Measurements from ENCODE around the gene GALNT9.
"Not testable (repeated sequence)": the region's sequence is repeated elsewhere in the genome, so short reads cannot be mapped to it uniquely, and the experiment has no call there.

The GALNT9 gene

DNA sequence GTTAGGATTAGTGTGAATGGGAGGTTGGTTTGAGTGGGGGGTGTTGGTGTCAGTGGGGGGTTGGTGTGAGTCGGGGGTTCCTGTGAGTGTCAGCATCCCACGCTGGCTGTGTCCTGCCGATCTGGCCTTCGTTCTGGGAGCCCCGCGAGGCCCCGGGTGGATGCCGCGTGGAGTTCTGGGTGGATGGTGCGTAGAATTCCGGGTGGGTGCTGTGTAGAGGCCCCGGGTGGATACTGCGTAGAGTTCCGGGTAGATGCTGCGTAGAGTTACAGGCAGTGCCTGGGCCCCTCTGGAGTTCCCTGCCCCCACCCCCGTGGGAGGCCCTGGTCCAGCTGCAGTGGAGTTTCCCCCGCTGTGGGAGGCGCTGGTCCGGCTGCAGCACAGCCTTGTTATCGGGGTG is 176.4 kb downstream of the GALNT9 start:
- DNase-seq = no peak

DNA sequence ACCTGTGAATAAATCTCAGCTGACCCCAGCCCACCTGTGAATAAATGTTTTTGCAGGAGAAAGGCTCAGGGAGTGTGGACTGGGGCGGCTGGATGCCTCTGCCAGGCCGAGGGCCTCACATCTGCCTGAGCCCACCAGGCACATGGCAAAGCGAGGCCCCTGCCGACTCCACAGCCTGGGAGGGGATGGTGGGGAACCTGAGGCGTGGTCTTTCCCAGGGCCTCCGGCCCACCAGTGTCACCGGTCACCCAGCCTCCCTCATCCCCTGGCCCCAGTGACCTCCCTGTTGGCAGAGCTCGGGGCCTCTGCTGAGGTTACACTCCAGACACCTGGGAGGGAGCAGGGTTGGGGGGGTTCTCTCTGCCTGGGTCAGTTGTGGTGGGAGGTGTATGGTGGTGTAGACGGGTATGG is 177.0 kb downstream of the GALNT9 start:
- DNase-seq = no peak

DNA sequence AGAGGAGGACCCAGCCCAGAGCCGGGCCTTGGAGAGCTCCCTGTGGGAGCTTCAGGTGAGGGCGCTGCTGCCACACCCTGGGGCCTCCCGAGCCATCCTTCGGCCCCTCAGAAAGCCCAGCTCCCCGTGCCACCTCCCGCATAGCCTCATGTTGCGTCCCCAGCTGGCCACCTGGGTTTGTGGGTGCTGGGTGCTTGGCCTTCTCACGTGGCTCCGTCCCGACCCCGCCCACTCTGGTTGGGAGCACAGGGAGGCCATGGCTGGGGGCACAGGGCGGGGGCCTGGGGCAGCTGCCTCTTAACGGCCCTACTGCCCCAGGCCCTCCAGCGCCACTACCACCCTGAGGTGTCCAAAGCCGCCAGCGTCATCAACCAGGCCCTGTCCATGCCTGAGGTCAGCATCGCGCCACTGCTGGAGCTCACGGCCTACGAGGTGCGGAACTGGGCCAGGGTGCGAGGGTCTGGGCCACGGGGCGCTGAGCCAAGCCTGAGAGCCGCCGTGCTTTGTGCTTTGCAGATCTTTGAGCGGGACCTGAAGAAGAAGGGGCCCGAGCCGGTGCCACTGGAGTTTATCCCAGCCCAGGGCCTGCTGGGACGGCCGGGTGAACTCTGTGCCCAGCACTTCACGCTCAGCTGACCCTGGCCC is 177.5 kb downstream of the GALNT9 start:
- DNase-seq = no peak

DNA sequence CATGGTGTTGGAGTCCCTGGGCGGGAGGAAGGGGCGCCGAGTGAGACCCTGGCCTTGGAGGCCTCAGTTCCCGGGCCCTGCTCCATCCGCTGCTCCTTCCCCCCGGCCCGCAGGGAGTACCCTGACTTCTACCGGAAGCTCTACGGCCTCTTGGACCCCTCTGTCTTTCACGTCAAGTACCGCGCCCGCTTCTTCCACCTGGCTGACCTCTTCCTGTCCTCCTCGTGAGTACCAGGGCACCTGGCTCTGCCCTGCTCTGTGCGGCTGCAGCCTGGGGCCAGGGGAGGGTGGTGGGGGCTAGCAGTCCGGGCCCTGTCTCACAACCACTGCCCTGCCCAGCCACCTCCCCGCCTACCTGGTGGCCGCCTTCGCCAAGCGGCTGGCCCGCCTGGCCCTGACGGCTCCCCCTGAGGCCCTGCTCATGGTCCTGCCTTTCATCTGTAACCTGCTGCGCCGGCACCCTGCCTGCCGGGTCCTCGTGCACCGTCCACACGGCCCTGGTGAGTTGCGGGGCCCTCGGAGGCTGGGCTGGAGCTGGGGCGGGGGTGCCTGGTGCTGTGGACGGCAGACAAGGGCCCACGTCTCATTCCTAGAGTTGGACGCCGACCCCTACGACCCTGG is 178.1 kb downstream of the GALNT9 start:
- no peak for DNase-seq

DNA sequence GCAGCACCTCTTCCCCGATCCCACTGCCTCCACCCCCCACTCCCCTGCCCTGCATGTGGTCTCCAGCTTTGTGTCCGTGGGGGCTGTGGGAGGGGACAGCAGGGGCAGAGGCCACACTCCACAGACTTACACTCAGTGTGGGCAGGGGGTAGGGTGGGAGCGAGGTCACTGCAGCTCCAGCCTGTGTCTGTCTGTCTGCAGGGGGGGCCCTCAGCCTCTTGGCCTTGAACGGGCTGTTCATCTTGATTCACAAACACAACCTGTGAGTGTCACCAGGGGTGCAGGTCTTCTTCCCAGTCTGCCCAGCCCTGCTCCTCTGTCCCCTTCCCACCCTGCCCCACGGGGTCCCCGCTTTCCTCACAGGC is 178.6 kb downstream of the GALNT9 start:
- DNase-seq = no peak

DNA sequence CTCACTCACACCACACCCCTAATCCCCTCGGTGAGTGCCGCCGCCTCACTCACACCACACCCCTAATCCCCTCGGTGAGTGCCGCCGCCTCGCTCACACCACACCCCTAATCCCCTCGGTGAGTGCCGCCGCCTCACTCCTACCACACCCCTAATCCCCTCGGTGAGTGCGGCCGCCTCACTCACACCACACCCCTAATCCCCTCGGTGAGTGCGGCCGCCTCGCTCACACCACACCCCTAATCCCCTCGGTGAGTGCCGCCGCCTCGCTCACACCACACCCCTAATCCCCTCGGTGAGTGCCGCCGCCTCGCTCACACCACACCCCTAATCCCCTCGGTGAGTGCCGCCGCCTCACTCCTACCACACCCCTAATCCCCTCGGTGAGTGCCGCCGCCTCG is 179.9 kb downstream of the GALNT9 start:
- not testable (repeated sequence) for DNase-seq

DNA sequence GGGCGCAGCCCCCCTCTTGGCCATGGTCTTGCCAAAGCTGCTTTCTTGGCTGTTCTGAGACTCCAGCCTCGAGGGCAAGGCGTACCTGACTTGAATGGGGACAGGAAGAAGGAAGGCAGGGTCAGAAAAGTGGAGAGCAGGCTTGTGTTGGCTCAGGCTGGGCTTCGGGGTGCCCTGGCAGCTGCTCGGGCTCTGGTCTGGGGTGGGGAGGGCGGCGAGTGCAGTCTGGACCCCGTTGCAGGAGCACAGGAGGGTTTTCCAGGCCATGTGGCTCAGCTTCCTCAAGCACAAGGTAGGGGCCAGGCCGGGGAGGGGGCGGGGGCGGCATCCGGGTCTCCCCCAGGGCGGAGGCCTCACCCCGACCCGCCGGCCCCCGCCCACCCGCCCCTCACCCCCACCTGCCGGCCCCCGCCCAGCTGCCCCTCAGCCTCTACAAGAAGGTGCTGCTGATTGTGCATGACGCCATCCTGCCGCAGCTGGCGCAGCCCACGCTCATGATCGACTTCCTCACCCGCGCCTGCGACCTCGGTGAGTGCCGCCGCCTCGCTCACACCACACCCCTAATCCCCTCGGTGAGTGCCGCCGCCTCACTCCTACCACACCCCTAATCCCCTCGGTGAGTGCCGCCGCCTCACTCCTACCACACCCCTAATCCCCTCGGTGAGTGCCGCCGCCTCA is 180.9 kb downstream of the GALNT9 start:
- no peak for DNase-seq

DNA sequence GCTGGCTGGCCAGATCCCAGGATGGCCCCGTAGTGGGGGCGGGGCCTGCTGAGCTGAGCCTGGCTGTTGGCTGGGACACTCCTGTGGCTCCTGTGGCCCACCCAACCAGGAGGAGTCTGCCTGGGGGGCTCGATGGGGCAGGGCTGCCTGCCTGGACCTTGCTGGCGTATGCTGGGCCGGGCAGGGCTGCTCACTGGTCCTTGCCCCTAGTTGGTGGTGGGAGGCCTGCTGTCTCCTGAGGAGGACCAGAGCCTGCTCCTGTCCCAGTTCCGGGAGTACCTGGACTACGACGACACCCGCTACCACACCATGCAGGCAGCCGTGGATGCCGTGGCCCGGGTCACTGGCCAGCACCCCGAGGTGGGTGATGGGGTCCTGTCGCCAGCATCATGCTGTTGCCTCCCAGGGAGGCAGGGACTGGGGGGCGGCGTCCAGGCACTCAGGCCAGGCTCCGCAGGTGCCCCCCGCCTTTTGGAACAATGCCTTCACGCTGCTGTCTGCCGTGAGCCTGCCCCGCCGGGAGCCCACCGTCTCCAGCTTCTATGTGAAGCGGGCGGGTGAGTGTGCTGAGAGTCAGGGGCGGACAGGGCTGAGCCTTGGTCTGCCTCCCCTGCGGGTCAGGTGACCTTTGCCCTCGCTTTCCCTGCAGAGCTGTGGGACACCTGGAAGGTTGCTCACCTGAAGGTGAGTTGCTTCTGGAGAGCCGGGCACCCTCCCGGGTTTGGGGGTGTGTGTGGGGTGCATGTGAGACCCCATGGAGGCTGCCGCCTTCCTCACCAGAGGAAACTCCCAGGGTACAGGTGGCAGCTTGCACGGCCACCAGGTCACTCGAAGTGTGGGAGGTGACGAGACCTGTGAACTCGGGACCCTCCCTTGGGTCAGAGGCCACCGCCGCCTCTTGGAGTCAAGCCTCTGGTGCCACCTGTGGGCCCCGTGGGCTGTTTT is 181.7 kb downstream of the GALNT9 start:
- no peak for DNase-seq

DNA sequence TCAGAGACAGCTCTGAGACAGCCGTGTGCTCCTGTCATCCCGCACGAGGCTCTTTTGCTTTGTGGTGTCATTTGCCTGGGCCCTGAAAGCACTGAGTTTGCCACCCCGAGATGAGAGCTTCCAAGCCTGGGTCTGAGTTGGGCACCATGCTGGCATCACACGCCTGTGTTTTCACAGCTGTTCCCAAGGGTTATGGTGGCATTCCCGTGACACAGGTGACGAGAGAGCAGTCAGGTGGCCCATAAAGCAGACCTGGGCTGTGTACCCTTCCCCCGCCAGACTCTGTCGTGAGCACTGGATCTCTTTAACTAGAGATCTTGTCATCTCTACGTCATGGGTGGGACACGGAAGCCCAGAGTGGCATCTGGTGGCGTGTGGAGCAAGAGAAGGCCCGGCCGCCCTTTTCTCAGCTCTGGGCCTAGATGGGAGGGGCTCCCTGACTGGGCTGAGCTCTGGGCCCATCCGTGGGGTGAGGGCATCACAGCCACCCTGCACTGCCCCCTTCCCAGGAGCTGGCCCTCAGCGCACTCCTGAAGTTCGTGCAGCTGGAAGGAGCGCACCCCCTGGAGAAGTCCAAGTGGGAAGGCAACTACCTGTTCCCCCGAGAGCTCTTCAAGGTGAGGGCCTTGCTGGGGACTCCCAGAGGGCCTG is 182.5 kb downstream of the GALNT9 start:
- DNase-seq = no peak
